Activated naive CD4-positive, alpha-beta T cell treated with anti-CD3 and anti-CD28 coated beads for 36 hours (primary cell): ENCODE measurements around the gene KIF24. TPM values are rescaled to one million over a fixed set of nuclear protein-coding genes. Genes with fewer than 3 reads are reported as not detected.
"Not testable (repeated sequence)": the region's sequence is repeated elsewhere in the genome, so short reads cannot be mapped to it uniquely, and the experiment has no call there.

Experiments
- CTCF ChIA-PET: fragments of 350-600 bp; sonication (Branson Sonifier 250); formaldehyde crosslinking; loops from one replicate; lab custom pipeline; 2021; ENCODE audit warnings: antibody characterized with exemption; lab: Charles Lee
- DNase-seq: peaks from one replicate; pipeline ENCODE4 v3.0.0-alpha.2; 2020
- H3K27ac Mint-ChIP-seq: one replicate; pipeline ENCODE4 v1.8.0; 2021; ENCODE audit warnings: mild to moderate bottlenecking, mixed read lengths
- H3K27me3 Mint-ChIP-seq: one replicate; pipeline ENCODE4 v1.8.0; 2021; ENCODE audit warnings: low read depth, mixed read lengths
- H3K36me3 Mint-ChIP-seq: one replicate; pipeline ENCODE4 v1.8.0; 2021; ENCODE audit warnings: low read depth, mixed read lengths
- H3K4me1 Mint-ChIP-seq: one replicate; pipeline ENCODE4 v1.8.0; 2021; ENCODE audit warnings: low read depth, mixed read lengths
- H3K4me3 Mint-ChIP-seq: one replicate; pipeline ENCODE4 v1.8.0; 2021; ENCODE audit warnings: mild to moderate bottlenecking, moderate library complexity, mixed read lengths
- H3K9me3 Mint-ChIP-seq: one replicate; pipeline ENCODE4 v1.8.0; 2021; ENCODE audit warnings: mixed read lengths
- intact Hi-C: fragments of 100-400 bp; cut with micrococcal nuclease; formaldehyde crosslinking; loops from one replicate; pipeline ENCODE4 v1.15.1; 2023
- total RNA-seq, 2 experiments: library from RNA; stranded (reverse); gene quantifications; one replicate each; pipeline ENCODE4 v1.2.3, GENCODE V29; 2021

Gene KIF24
- total RNA-seq, 2 experiments from 2014 or later, result 4.2 to 4.5 TPM

DNA sequence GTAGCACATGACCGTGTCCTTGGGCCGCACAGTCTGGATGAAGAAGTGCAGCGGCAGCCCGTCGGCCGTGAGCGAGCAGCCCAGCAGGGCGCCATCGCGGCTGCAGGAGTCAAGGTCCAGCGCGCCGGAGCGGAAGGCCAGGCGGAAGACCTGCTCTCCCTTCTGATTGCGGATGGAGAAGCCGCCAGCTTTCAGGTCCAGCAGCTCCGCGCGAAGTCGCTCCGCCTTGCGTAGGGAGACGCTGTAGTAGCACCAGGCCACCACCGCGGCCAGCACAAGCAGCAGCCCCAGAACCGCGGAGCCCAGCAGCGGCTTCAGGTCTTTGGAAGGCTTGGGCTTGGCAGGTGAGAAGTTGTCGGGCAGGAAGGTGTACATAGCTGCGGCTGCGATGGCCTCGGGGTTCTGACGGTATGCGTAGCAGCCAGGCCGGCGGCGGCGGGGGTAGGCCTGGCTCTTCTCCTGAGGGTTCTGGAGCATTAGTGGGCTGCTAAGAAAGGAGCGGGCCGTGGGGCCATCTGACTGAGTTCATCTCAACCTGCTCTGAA is 43.5 kb upstream of the KIF24 start:
- no peak overlapping the region for H3K4me3 Mint-ChIP-seq
- CTCF ChIA-PET, result interaction anchor here (1.7 kb wide), 1 partner anchor 40 kb away, joined by 4 read pairs; no protein-coding TSS in a partner anchor
- no peak for DNase-seq
- intact Hi-C loops, result no loop called here
- no peak overlapping the region for H3K27ac Mint-ChIP-seq
- H3K9me3 Mint-ChIP-seq, result no peaks in the 10 kb centered on the region
- no peaks in the 10 kb centered on the region for H3K27me3 Mint-ChIP-seq
- no peaks in the 10 kb centered on the region for H3K36me3 Mint-ChIP-seq
- H3K4me1 Mint-ChIP-seq, result peaks cover 6% of the 10 kb centered on the region

DNA sequence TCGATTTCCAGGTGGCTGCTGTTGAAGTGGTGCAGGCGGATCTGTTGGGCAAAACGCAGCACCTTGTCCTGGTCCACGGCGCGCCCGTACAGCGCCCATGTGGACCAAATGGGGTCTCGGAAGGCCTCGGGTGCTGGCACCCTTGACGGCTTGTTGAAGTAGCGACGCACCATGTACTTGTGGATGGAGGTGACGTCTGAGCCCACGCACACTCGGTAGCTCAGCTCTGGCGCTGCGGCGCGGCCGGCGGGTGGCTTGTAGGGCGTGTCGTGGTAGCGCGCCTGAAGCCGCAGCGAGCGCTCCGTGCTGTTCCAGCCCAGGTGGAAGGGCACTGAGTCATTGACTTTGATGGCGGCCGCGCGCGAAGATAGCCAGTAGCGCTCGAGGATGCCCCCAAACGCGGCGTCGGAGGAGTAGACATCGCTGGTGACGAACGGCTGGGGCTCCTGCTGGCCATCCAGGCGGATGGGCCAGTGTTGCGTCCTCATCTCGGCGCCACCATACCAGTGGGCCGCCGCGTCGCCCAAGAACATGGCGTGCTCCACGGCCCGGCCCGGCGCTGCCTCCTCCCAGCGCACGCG is 42.9 kb upstream of the KIF24 start:
- peaks cover 2% of the 10 kb centered on the region for H3K36me3 Mint-ChIP-seq
- no peaks in the 10 kb centered on the region for H3K27me3 Mint-ChIP-seq
- H3K9me3 Mint-ChIP-seq, result peaks cover 2% of the 10 kb centered on the region
- peaks cover 5% of the 10 kb centered on the region for H3K4me1 Mint-ChIP-seq
- intact Hi-C loops, result no loop called here
- CTCF ChIA-PET, result interaction anchor here (1.7 kb wide), 1 partner anchor 39 kb away, joined by 4 read pairs; no protein-coding TSS in a partner anchor
- no peak for DNase-seq
- H3K27ac Mint-ChIP-seq, result no peak overlapping the region
- no peak overlapping the region for H3K4me3 Mint-ChIP-seq

DNA sequence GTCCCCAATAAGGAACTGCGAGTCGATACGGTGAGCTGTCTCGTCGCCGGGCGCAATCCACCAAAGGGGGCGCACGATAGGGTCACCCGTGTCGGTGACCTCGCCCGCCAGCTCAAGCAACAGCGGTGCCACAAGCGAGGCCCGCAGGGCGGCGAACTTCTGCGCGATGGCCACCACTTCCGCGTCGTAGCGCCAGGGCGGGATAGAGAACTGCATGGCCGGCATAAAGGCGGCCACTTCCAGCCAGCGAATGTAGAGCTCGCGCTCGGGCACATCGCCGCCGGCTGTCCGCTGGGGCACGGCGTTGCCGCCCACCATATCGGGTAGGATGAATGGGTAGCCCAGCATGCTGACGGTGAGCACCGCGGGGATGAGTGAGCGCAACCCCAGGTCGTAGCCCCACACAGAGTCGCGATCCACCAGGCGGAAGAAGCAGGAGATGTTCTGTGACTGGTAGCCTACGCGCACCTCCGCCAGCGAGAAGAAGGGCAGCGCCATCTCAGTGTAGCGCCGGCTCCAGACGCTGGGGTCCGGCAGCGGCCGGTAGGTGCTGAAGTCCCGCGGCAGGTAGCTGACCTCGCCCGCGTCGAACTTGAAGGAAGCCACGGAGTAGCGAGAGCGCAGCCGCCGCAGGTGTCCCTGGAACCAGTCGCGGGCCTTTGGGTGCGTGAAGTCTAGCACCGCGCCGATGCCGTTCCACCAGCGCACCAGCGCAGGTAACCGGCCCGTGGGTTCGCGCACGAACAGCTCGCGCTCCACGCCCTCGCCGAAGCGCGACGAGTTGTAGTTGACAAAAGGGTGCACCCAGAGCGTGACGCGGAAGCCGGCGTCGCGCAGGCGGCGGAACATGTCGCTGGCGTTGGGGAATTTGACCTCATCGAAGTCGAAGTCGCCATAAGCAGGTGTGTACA is 42.2 kb upstream of the KIF24 start:
- Mint-ChIP-seq H3K27ac (no peak overlapping the region), H3K9me3 (peaks cover 6% of the 10 kb centered on the region), H3K36me3 (peaks cover 2% of the 10 kb centered on the region), H3K4me3 (no peak overlapping the region), H3K4me1 (peaks cover 4% of the 10 kb centered on the region), H3K27me3 (no peaks in the 10 kb centered on the region)
- DNase-seq, result no peak
- CTCF ChIA-PET, result no interaction called here
- intact Hi-C loops, result no loop called here

DNA sequence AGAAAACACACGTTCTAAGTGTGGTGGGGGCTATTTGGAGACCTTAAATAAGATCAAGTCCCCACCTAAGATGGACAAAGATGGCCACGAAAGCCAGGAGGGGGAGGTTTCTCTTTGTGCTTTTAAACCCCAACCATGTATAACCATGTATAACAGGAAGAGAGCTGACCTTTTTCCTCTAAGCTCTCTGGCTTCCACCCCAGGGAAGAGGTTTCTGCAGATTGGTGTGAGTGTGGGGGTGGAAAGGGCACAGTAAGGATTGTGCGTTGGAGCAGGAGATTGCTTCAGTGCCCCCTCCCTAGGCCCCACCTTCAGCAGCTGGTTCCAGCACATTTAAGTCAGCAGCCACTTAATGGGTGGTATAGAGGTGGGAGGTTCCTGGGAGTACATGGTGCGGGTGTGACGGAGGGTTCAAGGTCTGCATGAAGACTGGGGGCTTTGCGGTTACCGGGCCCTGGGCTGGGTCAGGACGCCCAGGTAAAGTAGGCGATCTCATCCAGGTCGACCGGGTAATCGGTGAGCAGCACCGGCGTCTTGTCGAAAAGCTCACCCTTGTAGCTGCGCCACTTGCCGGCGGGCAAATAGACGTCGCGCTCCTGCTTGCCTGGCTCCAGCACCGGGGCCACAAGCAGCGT is 41.4 kb upstream of the KIF24 start:
- Mint-ChIP-seq H3K27me3 (no peaks in the 10 kb centered on the region), H3K9me3 (peaks cover 6% of the 10 kb centered on the region), H3K27ac (no peak overlapping the region), H3K4me1 (no peaks in the 10 kb centered on the region), H3K4me3 (no peak overlapping the region), H3K36me3 (peaks cover 2% of the 10 kb centered on the region)
- CTCF ChIA-PET, result interaction anchor here (0.6 kb wide), 1 partner anchor 576 kb away, joined by 3 read pairs; no protein-coding TSS in a partner anchor
- intact Hi-C loops, result no loop called here
- no peak for DNase-seq

DNA sequence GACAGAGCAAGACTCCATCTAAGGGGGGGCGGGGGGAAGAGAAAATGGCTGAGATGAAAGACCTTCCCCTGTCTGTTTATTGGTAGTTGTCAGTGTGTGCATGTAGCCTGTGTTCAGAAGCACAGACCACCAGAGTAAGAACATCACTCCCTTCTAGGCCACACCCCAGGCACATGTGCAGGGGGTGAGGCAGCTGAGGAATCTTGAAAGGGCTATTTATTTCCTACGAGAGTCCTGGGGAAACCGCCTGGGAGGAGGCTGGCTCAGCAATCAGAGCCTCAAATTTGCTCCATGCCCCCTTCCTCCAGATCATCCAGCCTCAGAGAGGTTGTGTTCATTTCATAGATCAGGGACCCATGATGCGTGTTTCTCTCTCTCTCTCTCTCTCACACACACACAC is 40.6 kb upstream of the KIF24 start:
- intact Hi-C loops, result no loop called here
- no peaks in the 10 kb centered on the region for H3K27me3 Mint-ChIP-seq
- peaks cover 1% of the 10 kb centered on the region for H3K4me1 Mint-ChIP-seq
- no peak overlapping the region for H3K27ac Mint-ChIP-seq
- H3K9me3 Mint-ChIP-seq, result peaks cover 6% of the 10 kb centered on the region
- DNase-seq, result no peak
- CTCF ChIA-PET, result interaction anchor here (0.6 kb wide), 1 partner anchor 576 kb away, joined by 3 read pairs; no protein-coding TSS in a partner anchor
- peaks cover 2% of the 10 kb centered on the region for H3K36me3 Mint-ChIP-seq
- H3K4me3 Mint-ChIP-seq, result no peak overlapping the region

DNA sequence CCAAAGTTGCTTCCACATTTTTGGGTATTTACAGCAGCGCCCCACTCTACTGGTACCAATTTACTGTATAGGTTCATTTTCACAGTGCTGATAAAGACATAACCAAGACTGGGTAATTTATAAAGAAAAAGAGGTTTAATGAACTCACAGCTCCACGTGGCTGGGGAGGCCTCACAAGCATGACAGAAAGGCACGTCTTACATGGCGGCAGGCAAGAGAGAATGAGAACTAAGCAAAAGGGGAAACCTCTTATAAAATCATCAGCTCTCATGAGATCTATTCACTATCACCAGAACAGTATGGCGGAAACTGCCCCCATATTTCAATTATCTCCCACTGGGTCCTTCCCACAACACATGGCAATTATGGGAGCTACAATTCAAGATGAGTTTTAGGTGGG is 39.7 kb upstream of the KIF24 start:
- CTCF ChIA-PET, result not testable (repeated sequence)

DNA sequence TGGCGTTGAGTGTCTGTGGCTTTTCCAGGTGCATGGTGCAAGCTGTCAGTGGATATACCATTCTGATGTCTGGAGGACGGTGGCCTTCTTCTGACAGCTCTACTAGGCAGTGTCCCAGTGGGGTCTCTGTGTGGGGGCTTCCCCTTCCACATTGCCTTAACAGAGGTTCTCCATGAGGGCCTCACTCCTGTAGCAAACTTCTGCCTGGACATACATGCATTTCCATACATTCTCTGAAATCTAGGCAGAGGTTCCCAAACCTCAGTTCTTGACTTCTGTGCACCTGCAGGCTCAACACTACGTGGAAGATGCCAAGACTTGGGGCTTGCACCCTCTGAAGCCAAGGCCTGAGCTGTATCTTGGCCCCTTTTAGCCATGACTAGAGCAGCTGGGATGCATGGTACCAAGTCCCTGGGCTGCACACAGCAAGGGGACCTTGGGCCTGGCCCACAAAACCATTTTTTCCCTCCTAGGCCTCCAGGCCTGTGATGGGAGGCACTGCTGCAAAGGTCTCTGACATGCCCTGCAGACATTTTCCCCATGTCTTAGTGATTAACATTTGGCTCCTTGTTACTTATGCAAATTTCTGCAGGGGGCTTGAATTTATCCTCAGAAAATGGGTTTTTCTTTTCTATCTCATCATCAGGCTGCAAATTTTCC is 38.8 kb upstream of the KIF24 start:
- H3K27ac Mint-ChIP-seq, H3K9me3 Mint-ChIP-seq, CTCF ChIA-PET, H3K27me3 Mint-ChIP-seq, DNase-seq, H3K36me3 Mint-ChIP-seq, H3K4me3 Mint-ChIP-seq, intact Hi-C loops: not testable (repeated sequence)
- H3K4me1 Mint-ChIP-seq, result peaks cover 15% of the 10 kb centered on the region

More for the DNA sequence above, 39.7 kb upstream of the KIF24 start:
- H3K4me1 Mint-ChIP-seq, H3K4me3 Mint-ChIP-seq, intact Hi-C loops, H3K36me3 Mint-ChIP-seq, DNase-seq, H3K27ac Mint-ChIP-seq, H3K27me3 Mint-ChIP-seq, H3K9me3 Mint-ChIP-seq: not testable (repeated sequence)

DNA sequence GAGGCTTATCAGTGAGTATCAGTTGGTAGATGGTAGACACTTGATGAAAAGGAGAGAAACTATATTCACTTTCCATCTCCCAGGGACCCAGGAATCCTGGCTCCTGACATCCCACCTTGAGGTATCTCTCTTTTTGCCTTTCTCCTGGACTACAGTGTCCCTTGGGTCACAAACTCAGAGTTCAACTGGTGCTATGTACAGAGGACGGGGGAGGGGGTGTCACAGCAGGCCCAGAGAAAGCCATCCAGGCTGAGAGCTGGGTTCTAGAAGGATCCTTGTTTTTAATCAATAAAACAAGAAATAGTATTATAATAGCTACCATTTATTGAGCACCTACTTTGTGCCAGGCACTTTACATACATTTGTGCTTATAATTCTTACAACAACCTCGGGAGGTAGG is 37.3 kb upstream of the KIF24 start:
- CTCF ChIA-PET, result interaction anchor here (0.5 to 0.6 kb wide), 3 partner anchors 379 to 598 kb away, joined by 3 to 6 read pairs (median 5); no protein-coding TSS in a partner anchor
- no peaks in the 10 kb centered on the region for H3K27me3 Mint-ChIP-seq
- H3K4me1 Mint-ChIP-seq, result peaks cover 15% of the 10 kb centered on the region
- DNase-seq, result no peak
- no peak overlapping the region for H3K27ac Mint-ChIP-seq
- H3K36me3 Mint-ChIP-seq, result peaks cover 2% of the 10 kb centered on the region
- no peak overlapping the region for H3K4me3 Mint-ChIP-seq
- H3K9me3 Mint-ChIP-seq, result peaks cover 6% of the 10 kb centered on the region
- intact Hi-C loops, result no loop called here

DNA sequence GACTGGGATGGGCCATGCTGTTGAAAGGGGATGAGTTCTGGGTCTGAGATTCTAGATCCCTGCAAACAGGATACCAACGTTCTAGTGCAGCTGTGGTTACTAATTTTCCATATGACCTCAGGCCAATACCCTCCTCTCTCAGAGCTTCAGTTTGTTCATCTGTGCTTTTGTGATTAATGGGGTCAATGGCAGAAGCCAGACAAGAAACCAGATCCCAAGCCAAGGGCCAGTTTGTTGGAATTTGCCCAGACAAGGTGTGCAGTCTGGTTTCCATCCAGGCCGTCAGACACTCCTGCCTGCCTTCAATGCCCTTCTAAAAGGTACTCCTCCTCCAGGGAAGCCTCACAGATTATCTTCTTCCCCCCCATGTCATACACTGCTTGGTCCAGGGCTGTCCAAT is 36.2 kb upstream of the KIF24 start:
- Mint-ChIP-seq H3K27me3 (no peaks in the 10 kb centered on the region), H3K36me3 (peaks cover 2% of the 10 kb centered on the region), H3K4me3 (no peak overlapping the region), H3K27ac (no peak overlapping the region), H3K4me1 (peaks cover 15% of the 10 kb centered on the region), H3K9me3 (peaks cover 6% of the 10 kb centered on the region)
- intact Hi-C loops, result no loop called here
- CTCF ChIA-PET, result interaction anchor here (1.1 kb wide), 1 partner anchor 38 kb away, joined by 3 read pairs; no protein-coding TSS in a partner anchor
- DNase-seq, result no peak

DNA sequence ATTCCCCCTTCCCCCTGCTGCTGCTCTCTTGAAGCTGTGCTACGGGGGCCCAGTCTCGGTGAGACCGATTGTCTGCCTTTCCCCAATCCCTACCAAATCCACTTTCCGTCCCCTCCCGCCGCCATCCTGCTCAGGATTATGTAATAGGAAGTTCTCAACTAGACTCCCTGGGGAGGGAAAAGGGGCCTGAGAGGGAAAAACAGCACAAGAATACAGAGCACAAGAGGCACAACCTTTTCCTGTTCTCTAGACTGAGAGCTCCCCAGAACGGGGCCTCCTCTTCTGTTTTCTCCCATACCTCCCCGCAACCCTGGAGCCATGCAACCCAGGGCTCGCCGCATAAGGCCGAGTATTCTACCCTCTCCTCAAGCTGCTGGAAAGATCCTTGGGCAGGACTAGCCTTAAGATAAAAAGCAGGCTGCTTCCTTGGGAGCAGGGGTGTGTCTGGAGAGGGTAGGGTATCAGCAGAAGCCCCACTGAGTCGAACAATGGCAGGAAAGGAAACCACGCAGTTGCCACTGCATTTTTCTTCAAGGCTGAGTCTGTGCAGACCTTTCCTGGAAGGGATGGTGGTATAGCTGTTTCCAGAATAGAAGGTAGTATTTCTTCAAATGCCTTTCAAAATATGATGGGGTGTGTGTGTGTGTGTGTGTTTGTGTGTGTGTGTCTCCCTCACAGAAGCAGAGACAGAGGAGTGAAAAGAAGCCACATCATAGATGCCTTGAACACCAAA is 34.7 kb upstream of the KIF24 start:
- DNase-seq, result peak; percentile 44
- intact Hi-C loops, result no loop called here

DNA sequence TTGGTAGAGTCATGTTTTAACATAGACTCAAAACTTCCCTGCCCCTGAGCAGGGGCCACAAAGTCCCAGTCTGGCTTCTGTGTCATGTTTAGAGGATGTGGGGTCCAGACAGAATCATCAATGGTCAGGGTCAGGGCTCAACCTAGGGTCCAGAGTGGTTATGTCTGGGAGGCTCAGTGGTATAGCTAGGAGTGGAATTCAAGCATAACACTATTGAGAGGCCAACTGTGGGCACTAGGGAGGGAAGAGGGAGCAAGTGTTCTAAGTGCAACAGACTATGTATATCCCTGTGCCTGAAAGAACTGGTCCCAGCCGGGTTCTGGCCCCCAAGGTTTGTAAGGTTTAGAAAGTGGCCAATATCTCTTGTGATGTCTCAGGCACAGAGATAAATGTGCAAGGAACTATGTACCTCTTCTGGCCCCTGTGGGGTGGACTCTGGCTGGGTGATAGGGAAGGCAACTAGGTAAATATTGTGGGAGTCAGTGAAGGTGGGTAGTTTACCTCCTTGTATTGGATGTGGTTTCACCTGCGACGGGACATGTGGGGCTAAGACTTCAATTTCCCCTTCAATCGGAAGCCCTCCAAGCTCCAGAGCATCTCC is 33.6 kb upstream of the KIF24 start:
- intact Hi-C loops, result no loop called here
- DNase-seq, result no peak
- Mint-ChIP-seq H3K9me3 (peaks cover 6% of the 10 kb centered on the region), H3K36me3 (peaks cover 4% of the 10 kb centered on the region), H3K27ac (no peak overlapping the region), H3K4me1 (peaks cover 15% of the 10 kb centered on the region), H3K4me3 (no peak overlapping the region), H3K27me3 (no peaks in the 10 kb centered on the region)
- CTCF ChIA-PET, result interaction anchor here (0.7 kb wide), 1 partner anchor 22 kb away, joined by 3 read pairs; no protein-coding TSS in a partner anchor

More for the DNA sequence above, 34.7 kb upstream of the KIF24 start:
- no peak overlapping the region for H3K4me3 Mint-ChIP-seq
- no peaks in the 10 kb centered on the region for H3K27me3 Mint-ChIP-seq
- peak overlapping the region; percentile 0 for H3K27ac Mint-ChIP-seq
- H3K9me3 Mint-ChIP-seq, result peaks cover 6% of the 10 kb centered on the region
- peaks cover 2% of the 10 kb centered on the region for H3K36me3 Mint-ChIP-seq
- peaks cover 15% of the 10 kb centered on the region for H3K4me1 Mint-ChIP-seq
- CTCF ChIA-PET, result interaction anchor here (0.6 to 1.2 kb wide), 3 partner anchors 11 to 516 kb away, joined by 4 to 6 read pairs (median 6); no protein-coding TSS in a partner anchor
